CD4-positive, alpha-beta T cell treated with Interleukin-4 for 4 hours (primary cell): ENCODE results near the gene MAP6.
A peak's percentile ranks its signal among the peaks of the same experiment; 100 is the strongest.
"Not testable (repeated sequence)": the region's sequence is repeated elsewhere in the genome, so short reads cannot be mapped to it uniquely, and the experiment has no call there.

Experiments
- DNase-seq: peaks from one replicate; pipeline ENCODE4 v3.0.0-alpha.2; 2020

Gene MAP6

GRCh38 chr11:75668451-75669297, at the start of gene MAP6:
Gene MAP6 (minus strand): TSS chr11:75669038. CDS start chr11:75668369, 669 bp downstream.
- no peak for DNase-seq

GRCh38 chr11:75717608-75718418, 49.0 kb upstream of the MAP6 start, which contains the start of gene MOGAT2:
Gene MOGAT2 (plus strand): TSS chr11:75717838. CDS start chr11:75717889, 51 bp downstream.
- DNase-seq = no peak

GRCh38 chr11:75716659-75717058, 47.8 kb upstream of the MAP6 start:
- no peak for DNase-seq

- DNase-seq = no peak
Observed at GRCh38 chr11:75715688-75716087, 46.9 kb upstream of the MAP6 start.

- DNase-seq = no peak
Observed at GRCh38 chr11:75714211-75714610, 45.4 kb upstream of the MAP6 start.

- DNase-seq = peak; percentile 52
Observed at GRCh38 chr11:75706260-75706729, 37.5 kb upstream of the MAP6 start.

- no peak for DNase-seq
Observed at GRCh38 chr11:75705541-75705940, 36.7 kb upstream of the MAP6 start.

GRCh38 chr11:75703695-75704237, 34.9 kb upstream of the MAP6 start:
- DNase-seq = no peak

- no peak for DNase-seq
Observed at GRCh38 chr11:75700940-75701339, 32.1 kb upstream of the MAP6 start.

- DNase-seq = no peak
Observed at GRCh38 chr11:75697906-75698581, 29.2 kb upstream of the MAP6 start.

- no peak for DNase-seq
Observed at GRCh38 chr11:75691804-75692203, 23.0 kb upstream of the MAP6 start.

GRCh38 chr11:75689863-75690609, 21.2 kb upstream of the MAP6 start:
- DNase-seq = no peak

- DNase-seq = not testable (repeated sequence)
Observed at GRCh38 chr11:75683856-75684255, 15.0 kb upstream of the MAP6 start.

GRCh38 chr11:75679566-75679965, 10.7 kb upstream of the MAP6 start:
- no peak for DNase-seq

- no peak for DNase-seq
Observed at GRCh38 chr11:75678620-75679259, 9.9 kb upstream of the MAP6 start.

- DNase-seq = no peak
Observed at GRCh38 chr11:75677909-75678308, 9.1 kb upstream of the MAP6 start.

- DNase-seq = no peak
Observed at GRCh38 chr11:75677275-75677674, 8.4 kb upstream of the MAP6 start.

GRCh38 chr11:75673977-75674582, 5.2 kb upstream of the MAP6 start:
- no peak for DNase-seq

- no peak for DNase-seq
Observed at GRCh38 chr11:75667831-75668450, 897 bp downstream of the MAP6 start.

- no peak for DNase-seq
Observed at GRCh38 chr11:75667255-75667830, 1.5 kb downstream of the MAP6 start.
